ENCODE data around the gene CCDC144A.
"Not testable (repeated sequence)": the region's sequence is repeated elsewhere in the genome, so short reads cannot be mapped to it uniquely, and the experiment has no call there.

The CCDC144A gene

DNA sequence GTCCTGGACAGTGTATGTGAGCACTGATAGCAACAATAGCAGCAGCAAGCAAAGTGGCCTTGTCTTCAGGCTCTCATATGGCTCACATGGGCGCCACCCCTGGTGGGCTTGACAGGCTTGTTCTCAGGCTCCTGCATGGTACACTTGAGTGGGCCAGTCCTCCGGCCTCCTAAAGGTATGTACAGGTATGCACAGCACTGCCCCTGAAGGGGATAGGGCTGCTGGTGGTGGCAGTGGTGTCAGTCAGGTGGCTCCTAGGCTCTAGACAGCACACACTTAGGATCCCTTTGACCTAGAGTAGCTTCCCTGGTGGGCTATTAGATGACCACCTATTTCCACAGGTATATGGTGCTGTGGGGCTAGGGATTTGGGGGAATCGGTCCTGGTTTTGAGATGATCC lies 67.5 kb downstream of the CCDC144A start:
- H3K4me1 ChIP-seq (ENCODE audit: control insufficient read depth in 1 of 2, insufficient read depth in 2 of 2, low read length in 2 of 2); H3K36me3 ChIP-seq (ENCODE audit: control insufficient read depth in 1 of 2, insufficient read depth in 2 of 2, low read length in 2 of 2); H3K9me3 ChIP-seq (ENCODE audit: control insufficient read depth in 1 of 2, low read length in 2 of 2); H3K4me3 ChIP-seq (ENCODE audit: low read depth in 1 of 2, low read length in 2 of 2); H3K27me3 ChIP-seq (ENCODE audit: low read depth, low read length); H3K27ac ChIP-seq (ENCODE audit: low read length): not testable (repeated sequence)

- not testable (repeated sequence) for H3K4me3 ChIP-seq (ENCODE audit: low read depth in 1 of 2, low read length in 2 of 2); H3K4me1 ChIP-seq (ENCODE audit: control insufficient read depth in 1 of 2, insufficient read depth in 2 of 2, low read length in 2 of 2); H3K27ac ChIP-seq (ENCODE audit: low read length); H3K9me3 ChIP-seq (ENCODE audit: control insufficient read depth in 1 of 2, low read length in 2 of 2); H3K27me3 ChIP-seq (ENCODE audit: low read depth, low read length); H3K36me3 ChIP-seq (ENCODE audit: control insufficient read depth in 1 of 2, insufficient read depth in 2 of 2, low read length in 2 of 2)
These were observed 68.1 kb downstream of the CCDC144A start for GRCh38 chr17:16758177-16758576.

- not testable (repeated sequence) for H3K27ac ChIP-seq (ENCODE audit: low read length); H3K4me1 ChIP-seq (ENCODE audit: control insufficient read depth in 1 of 2, insufficient read depth in 2 of 2, low read length in 2 of 2); H3K27me3 ChIP-seq (ENCODE audit: low read depth, low read length); H3K9me3 ChIP-seq (ENCODE audit: control insufficient read depth in 1 of 2, low read length in 2 of 2); H3K4me3 ChIP-seq (ENCODE audit: low read depth in 1 of 2, low read length in 2 of 2); H3K36me3 ChIP-seq (ENCODE audit: control insufficient read depth in 1 of 2, insufficient read depth in 2 of 2, low read length in 2 of 2)
These were observed 78.5 kb downstream of the CCDC144A start for GRCh38 chr17:16768290-16769175.

DNA sequence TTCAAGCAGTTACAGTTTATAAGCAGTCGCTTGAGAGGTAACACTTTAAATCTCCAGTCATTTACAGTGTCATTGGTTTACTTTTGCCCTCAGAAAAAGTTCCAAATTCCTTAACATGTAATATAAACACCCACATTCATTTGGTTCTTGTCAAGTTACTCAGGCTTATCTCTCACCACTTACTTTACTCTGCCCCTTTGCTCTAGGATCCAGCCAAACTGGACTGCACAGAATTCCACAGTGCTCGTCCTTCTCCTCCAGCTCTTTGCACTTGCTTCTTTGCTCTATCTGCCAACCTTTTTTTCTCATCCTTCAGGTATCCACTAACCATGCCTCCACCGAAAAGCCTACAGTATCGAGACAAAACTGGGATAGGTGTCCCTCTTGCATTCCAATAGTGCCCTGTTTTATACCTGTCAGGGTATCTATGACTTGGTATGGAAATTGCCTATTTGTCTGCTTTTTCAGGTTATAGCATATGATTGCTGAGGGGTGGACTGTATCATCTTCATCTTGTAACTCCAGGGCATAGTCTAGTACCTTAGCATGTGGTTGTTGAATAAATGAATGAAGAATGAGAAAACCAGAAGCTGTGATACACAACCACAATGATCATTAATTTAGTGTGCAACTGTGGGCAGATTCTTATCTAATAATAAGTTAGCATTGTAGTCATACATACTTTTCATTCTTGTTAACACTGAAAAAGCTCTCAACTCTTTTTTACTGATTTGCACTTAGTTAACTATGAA lies 82.5 kb downstream of the CCDC144A start:
- not testable (repeated sequence) for H3K4me3 ChIP-seq (ENCODE audit: low read depth in 1 of 2, low read length in 2 of 2); H3K27ac ChIP-seq (ENCODE audit: low read length); H3K36me3 ChIP-seq (ENCODE audit: control insufficient read depth in 1 of 2, insufficient read depth in 2 of 2, low read length in 2 of 2); H3K9me3 ChIP-seq (ENCODE audit: control insufficient read depth in 1 of 2, low read length in 2 of 2); H3K27me3 ChIP-seq (ENCODE audit: low read depth, low read length); H3K4me1 ChIP-seq (ENCODE audit: control insufficient read depth in 1 of 2, insufficient read depth in 2 of 2, low read length in 2 of 2)

GRCh38 chr17:16773146-16773522 lies 83.1 kb downstream of the CCDC144A start:
- H3K27ac ChIP-seq (ENCODE audit: low read length); H3K4me3 ChIP-seq (ENCODE audit: low read depth in 1 of 2, low read length in 2 of 2); H3K36me3 ChIP-seq (ENCODE audit: control insufficient read depth in 1 of 2, insufficient read depth in 2 of 2, low read length in 2 of 2); H3K27me3 ChIP-seq (ENCODE audit: low read depth, low read length); H3K4me1 ChIP-seq (ENCODE audit: control insufficient read depth in 1 of 2, insufficient read depth in 2 of 2, low read length in 2 of 2); H3K9me3 ChIP-seq (ENCODE audit: control insufficient read depth in 1 of 2, low read length in 2 of 2): not testable (repeated sequence)

- not testable (repeated sequence) for H3K4me3 ChIP-seq (ENCODE audit: low read depth in 1 of 2, low read length in 2 of 2); H3K4me1 ChIP-seq (ENCODE audit: control insufficient read depth in 1 of 2, insufficient read depth in 2 of 2, low read length in 2 of 2); H3K27ac ChIP-seq (ENCODE audit: low read length); H3K36me3 ChIP-seq (ENCODE audit: control insufficient read depth in 1 of 2, insufficient read depth in 2 of 2, low read length in 2 of 2); H3K9me3 ChIP-seq (ENCODE audit: control insufficient read depth in 1 of 2, low read length in 2 of 2); H3K27me3 ChIP-seq (ENCODE audit: low read depth, low read length)
These were observed 97.8 kb downstream of the CCDC144A start for GRCh38 chr17:16787851-16788250.

GRCh38 chr17:16788889-16789536 lies 99.0 kb downstream of the CCDC144A start:
- not testable (repeated sequence) for H3K9me3 ChIP-seq (ENCODE audit: control insufficient read depth in 1 of 2, low read length in 2 of 2)

GRCh38 chr17:16789622-16790021 lies 99.6 kb downstream of the CCDC144A start:
- H3K27me3 ChIP-seq (ENCODE audit: low read depth, low read length); H3K36me3 ChIP-seq (ENCODE audit: control insufficient read depth in 1 of 2, insufficient read depth in 2 of 2, low read length in 2 of 2); H3K4me1 ChIP-seq (ENCODE audit: control insufficient read depth in 1 of 2, insufficient read depth in 2 of 2, low read length in 2 of 2); H3K4me3 ChIP-seq (ENCODE audit: low read depth in 1 of 2, low read length in 2 of 2); H3K9me3 ChIP-seq (ENCODE audit: control insufficient read depth in 1 of 2, low read length in 2 of 2); H3K27ac ChIP-seq (ENCODE audit: low read length): not testable (repeated sequence)

More at GRCh38 chr17:16788889-16789536, 99.0 kb downstream of the CCDC144A start:
- not testable (repeated sequence) for H3K4me3 ChIP-seq (ENCODE audit: low read depth in 1 of 2, low read length in 2 of 2); H3K4me1 ChIP-seq (ENCODE audit: control insufficient read depth in 1 of 2, insufficient read depth in 2 of 2, low read length in 2 of 2); H3K36me3 ChIP-seq (ENCODE audit: control insufficient read depth in 1 of 2, insufficient read depth in 2 of 2, low read length in 2 of 2); H3K27me3 ChIP-seq (ENCODE audit: low read depth, low read length); H3K27ac ChIP-seq (ENCODE audit: low read length)

DNA sequence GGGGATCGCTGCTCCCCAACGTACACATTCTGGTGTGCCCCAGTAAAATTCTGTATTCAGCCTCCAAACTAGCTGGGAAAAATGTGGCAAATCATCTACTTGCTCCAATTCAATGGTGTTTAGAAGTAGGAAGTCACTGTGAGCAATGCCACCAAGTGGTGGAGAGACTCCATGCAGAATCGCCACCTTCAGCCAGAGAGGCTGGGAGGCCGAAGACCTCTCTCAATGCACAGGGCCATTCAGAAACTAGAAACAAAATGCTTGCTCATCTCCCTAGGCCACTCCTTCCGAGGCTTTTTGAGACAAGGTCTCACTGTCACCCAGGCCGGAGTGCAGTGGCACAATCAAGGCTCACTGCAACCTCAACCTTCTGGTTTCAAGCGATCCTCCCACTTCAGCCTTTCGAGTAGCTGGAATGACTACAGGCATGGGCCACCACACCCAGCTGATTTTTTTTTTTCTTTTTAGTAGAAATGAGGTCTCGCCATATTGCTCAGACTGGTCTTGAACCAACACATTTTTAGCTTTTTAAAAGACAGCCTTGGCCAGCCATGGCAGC lies 100.4 kb downstream of the CCDC144A start:
- H3K4me3 ChIP-seq (ENCODE audit: low read depth in 1 of 2, low read length in 2 of 2); H3K27ac ChIP-seq (ENCODE audit: low read length); H3K27me3 ChIP-seq (ENCODE audit: low read depth, low read length); H3K36me3 ChIP-seq (ENCODE audit: control insufficient read depth in 1 of 2, insufficient read depth in 2 of 2, low read length in 2 of 2); H3K4me1 ChIP-seq (ENCODE audit: control insufficient read depth in 1 of 2, insufficient read depth in 2 of 2, low read length in 2 of 2); H3K9me3 ChIP-seq (ENCODE audit: control insufficient read depth in 1 of 2, low read length in 2 of 2): not testable (repeated sequence)

GRCh38 chr17:16794215-16794614 lies 104.2 kb downstream of the CCDC144A start:
- H3K4me1 ChIP-seq (ENCODE audit: control insufficient read depth in 1 of 2, insufficient read depth in 2 of 2, low read length in 2 of 2); H3K27me3 ChIP-seq (ENCODE audit: low read depth, low read length); H3K9me3 ChIP-seq (ENCODE audit: control insufficient read depth in 1 of 2, low read length in 2 of 2); H3K4me3 ChIP-seq (ENCODE audit: low read depth in 1 of 2, low read length in 2 of 2); H3K36me3 ChIP-seq (ENCODE audit: control insufficient read depth in 1 of 2, insufficient read depth in 2 of 2, low read length in 2 of 2); H3K27ac ChIP-seq (ENCODE audit: low read length): not testable (repeated sequence)

DNA sequence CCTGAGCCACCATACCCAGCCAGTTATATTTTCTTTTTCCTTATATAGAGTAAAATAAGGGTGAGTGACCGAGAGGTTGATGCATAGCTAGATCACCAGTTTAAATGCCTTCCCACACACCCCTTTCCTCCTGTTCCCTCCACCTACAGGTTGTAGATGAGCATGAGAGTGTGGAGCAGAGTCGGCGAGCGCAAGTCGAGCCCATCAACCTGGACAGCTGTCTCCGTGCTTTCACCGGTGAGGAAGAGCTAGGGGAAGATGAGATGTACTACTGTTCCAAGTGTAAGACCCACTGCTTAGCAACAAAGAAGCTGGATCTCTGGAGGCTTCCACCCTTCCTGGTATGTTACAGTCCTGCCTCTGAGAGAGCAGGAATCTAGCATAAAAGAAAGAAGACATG lies 105.9 kb downstream of the CCDC144A start:
- not testable (repeated sequence) for H3K4me1 ChIP-seq (ENCODE audit: control insufficient read depth in 1 of 2, insufficient read depth in 2 of 2, low read length in 2 of 2); H3K27ac ChIP-seq (ENCODE audit: low read length); H3K4me3 ChIP-seq (ENCODE audit: low read depth in 1 of 2, low read length in 2 of 2)

More for the DNA sequence above, 105.9 kb downstream of the CCDC144A start:
- not testable (repeated sequence) for H3K36me3 ChIP-seq (ENCODE audit: control insufficient read depth in 1 of 2, insufficient read depth in 2 of 2, low read length in 2 of 2); H3K9me3 ChIP-seq (ENCODE audit: control insufficient read depth in 1 of 2, low read length in 2 of 2); H3K27me3 ChIP-seq (ENCODE audit: low read depth, low read length)
